GM12892 (cell line): Measurements from ENCODE around the gene ATP8B4.

Source experiments
- POLR2A ChIP-seq: IDR thresholded peaks from 2 replicates; pipeline ENCODE4 v1.6.1; 2011; ENCODE audit warnings: low read depth, low read length, control low read depth
- POLR2AphosphoS5 ChIP-seq: IDR thresholded peaks from 2 replicates; pipeline ENCODE4 v1.6.1; 2011; ENCODE audit warnings: low read depth, low read length, control low read depth
- TAF1 ChIP-seq: IDR thresholded peaks from 2 replicates; pipeline ENCODE4 v1.6.1; 2011; ENCODE audit warnings: low read depth, mild to moderate bottlenecking, control low read depth, low read length, borderline replicate concordance

GRCh38 chr15:49926740-49927139 is 192.3 kb downstream of the ATP8B4 start:
- no peak for TF ChIP-seq POLR2AphosphoS5
- no peak for TF ChIP-seq POLR2A
- no peak for TF ChIP-seq TAF1
